Measurements from ENCODE around the gene ALOX12.

ALOX12 gene

DNA sequence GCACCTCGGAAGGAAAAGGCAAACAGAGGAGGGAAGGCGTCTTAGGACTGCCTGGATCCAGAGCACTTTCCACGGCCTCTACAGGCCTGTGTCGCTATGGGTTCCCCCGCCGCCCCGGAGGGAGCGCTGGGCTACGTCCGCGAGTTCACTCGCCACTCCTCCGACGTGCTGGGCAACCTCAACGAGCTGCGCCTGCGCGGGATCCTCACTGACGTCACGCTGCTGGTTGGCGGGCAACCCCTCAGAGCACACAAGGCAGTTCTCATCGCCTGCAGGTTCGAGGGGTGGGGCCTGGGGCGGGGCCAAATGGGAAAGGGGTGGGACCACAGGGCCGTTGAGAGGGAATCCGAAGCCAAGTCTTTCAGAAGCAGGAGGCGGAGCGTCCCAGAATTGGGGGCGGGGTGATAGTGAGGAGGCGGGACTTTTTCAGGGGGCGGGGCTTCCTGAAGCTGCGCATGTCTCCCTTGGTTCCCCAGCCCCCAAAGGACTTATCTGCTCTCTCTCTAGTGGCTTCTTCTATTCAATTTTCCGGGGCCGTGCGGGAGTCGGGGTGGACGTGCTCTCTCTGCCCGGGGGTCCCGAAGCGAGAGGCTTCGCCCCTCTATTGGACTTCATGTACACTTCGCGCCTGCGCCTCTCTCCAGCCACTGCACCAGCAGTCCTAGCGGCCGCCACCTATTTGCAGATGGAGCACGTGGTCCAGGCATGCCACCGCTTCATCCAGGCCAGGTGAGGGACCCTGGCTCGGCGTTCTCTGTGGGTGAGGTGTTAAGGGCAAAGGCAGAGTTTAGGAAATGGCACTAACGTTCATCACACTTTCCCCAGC is 27.9 kb downstream of the ALOX12 start:
- DNase-seq, result no peak

DNA sequence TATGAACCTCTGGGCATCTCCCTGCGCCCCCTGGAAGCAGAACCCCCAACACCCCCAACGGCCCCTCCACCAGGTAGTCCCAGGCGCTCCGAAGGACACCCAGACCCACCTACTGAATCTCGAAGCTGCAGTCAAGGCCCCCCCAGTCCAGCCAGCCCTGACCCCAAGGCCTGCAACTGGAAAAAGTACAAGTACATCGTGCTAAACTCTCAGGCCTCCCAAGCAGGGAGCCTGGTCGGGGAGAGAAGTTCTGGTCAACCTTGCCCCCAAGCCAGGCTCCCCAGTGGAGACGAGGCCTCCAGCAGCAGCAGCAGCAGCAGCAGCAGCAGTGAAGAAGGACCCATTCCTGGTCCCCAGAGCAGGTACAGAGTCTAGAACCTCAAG is 28.5 kb downstream of the ALOX12 start:
- DNase-seq, result no peak

DNA sequence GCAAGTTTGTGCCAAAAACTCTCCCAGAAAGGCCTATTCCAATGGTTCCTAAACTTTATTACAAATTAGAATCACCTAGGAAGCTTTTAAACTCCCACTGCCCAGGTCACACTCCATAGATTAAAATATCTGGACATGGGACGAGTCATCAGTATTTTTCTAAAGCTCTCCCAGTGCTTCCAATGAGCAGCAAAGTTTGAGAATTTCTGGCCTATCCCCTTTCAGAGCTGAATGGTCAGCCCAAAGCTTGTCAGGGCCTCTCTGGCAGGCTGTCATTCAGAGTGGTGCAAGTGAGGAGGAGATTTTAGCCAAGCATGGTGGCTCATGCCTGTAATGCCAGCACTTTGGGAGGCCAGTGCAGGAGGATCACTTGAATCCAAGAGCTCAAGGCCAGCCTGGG is 29.4 kb downstream of the ALOX12 start:
- DNase-seq, result no peak

DNA sequence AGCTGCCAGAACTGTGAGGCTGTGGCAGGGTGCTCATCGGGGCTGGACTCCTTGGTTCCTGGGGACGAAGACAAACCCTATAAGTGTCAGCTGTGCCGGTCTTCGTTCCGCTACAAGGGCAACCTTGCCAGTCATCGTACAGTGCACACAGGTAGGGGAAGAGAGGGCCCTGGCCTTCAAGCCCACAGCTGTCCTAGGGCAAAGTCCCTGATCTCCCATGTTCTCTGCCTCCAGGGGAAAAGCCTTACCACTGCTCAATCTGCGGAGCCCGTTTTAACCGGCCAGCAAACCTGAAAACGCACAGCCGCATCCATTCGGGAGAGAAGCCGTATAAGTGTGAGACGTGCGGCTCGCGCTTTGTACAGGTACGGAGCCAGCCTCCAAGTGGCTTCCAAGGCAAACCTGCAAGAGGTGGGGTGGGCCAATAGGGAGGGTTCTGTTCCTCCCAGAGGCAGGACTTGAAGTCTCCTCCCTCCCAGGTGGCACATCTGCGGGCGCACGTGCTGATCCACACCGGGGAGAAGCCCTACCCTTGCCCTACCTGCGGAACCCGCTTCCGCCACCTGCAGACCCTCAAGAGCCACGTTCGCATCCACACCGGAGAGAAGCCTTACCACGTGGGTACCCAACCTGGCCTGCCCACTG is 30.7 kb downstream of the ALOX12 start:
- no peak for DNase-seq

DNA sequence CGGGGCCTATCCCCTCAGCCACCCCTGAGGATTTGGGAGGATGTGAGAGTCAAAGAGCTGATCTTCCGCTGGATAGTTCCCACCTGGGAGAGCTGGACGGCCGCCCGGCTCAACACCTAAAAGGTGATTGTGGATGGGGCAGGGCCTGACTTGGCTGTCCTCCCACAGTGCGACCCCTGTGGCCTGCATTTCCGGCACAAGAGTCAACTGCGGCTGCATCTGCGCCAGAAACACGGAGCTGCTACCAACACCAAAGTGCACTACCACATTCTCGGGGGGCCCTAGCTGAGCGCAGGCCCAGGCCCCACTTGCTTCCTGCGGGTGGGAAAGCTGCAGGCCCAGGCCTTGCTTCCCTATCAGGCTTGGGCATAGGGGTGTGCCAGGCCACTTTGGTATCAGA is 31.5 kb downstream of the ALOX12 start:
- DNase-seq, result no peak

DNA sequence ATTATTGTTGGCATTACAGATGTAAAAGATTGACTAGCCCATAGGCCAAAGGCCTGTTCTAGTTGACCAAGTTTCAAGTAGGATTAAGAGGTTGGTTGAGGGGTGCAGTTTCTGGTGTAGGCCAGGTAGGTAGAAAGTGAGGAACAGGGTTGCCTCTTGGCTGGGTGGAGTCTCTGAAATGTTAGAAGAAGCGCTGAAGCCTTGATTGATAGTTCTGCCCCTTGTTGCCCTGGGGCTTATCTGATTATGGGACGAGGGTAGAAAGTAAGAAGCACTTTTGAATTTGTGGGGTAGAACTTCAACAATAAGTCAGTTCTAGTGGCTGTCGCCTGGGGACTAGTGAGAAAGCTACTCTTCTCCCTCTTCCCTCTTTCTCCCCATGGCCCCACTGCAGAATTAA is 33.2 kb downstream of the ALOX12 start:
- no peak for DNase-seq

DNA sequence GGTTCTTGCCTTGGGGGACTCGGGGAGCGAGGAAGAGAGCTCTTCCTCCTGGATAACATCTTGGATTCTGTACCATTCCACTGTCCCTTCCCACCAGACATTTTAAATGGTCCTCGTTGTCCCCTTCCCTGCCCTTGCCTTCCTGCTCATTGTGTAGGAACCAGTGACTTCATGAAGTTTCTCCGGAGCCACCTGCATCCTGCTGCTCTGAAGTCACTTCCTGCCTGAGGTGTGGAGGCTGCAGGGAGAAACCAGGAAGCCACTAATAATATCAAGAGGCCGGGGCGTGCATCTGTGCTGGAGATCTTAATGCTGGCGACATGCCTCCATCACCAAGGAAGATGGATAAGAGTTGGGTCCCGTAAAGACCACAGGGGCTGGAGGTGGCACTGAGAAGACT is 33.8 kb downstream of the ALOX12 start:
- no peak for DNase-seq

DNA sequence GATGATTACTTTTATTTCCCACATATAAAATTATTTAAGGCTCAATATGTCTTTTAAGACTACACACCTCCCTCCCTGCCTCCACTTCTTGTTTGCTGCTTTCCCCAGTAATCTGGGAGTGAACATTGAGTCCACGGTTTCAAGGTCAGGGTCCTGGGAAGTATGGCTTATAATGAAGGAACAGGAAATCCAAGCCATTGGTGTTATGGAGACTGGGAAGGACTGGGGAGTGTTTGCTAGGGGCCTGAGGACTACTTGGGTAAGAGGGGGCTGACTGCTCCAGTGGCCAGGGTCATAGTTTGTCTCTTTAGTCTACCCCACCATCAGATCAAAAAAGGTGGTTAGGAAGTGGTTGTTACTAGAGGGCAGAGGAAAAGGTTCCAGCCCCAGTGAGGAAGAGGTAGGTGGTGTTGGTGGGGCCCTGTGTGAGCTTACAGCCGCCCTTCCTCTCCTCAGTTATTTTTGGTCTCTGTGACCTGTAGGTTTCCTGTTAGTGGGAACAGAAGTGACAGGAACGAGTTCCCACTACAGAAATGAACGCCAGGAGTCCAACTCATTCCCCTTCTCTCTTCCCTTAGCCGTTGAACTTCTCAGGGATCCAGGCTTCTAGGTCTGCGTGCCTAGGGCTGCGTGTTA is 39.2 kb downstream of the ALOX12 start:
- no peak for DNase-seq

DNA sequence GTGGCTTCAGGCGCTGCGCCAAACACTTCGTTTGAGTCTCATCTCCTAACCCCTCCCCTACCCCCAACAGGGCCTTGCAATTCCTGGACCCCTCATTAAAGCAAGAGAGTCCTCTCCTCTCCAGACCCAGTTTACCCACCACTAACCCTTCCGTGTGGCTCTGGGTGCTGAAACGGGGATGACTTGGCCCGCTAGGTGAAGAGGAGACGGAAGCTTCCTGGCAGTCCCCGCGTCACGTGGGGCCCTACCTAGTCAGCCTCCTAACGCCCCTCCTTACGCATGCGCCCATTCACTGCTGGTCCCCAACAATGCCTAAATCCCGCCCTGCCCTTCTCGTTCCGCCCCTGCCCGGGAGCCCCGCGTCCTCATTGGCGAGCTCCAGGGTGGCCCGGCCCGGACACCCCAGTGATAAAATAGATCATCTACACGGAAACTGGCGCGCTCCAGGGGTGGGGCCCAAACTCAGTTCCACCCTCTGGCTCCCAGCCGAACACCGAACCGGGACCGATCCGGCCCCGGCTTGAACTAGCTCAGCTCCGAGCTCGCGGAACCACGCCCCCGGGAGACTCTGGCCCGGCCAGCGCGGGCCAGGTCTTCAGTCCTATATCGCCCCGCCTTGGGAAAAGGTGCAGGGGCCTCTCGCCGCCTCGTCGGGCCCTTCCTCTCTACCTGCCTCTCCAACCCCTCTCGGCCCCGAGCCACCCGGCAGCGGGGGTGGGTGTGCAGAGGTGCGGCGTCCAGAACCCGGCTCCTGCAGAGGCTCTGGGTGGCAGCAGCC is 39.9 kb downstream of the ALOX12 start, which contains the start of gene SLC16A13:
TSS of gene SLC16A13 (plus strand) at position 425 of the 778 bp plus-strand sequence. CDS start 368 bp downstream, outside the sequence.
- peak; percentile 79 to 81 for DNase-seq

DNA sequence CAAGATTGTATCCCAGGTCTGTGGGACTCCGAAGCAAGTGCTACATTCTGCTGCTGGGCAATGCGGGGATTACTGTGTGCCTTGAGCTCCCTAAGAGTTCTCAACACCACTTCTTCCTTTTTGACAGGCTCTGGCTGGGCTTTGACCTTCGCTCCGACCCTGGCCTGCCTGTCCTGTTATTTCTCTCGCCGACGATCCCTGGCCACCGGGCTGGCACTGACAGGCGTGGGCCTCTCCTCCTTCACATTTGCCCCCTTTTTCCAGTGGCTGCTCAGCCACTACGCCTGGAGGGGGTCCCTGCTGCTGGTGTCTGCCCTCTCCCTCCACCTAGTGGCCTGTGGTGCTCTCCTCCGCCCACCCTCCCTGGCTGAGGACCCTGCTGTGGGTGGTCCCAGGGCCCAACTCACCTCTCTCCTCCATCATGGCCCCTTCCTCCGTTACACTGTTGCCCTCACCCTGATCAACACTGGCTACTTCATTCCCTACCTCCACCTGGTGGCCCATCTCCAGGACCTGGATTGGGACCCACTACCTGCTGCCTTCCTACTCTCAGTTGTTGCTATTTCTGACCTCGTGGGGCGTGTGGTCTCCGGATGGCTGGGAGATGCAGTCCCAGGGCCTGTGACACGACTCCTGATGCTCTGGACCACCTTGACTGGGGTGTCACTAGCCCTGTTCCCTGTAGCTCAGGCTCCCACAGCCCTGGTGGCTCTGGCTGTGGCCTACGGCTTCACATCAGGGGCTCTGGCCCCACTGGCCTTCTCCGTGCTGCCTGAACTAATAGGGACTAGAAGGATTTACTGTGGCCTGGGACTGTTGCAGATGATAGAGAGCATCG is 42.4 kb downstream of the ALOX12 start:
- no peak for DNase-seq

DNA sequence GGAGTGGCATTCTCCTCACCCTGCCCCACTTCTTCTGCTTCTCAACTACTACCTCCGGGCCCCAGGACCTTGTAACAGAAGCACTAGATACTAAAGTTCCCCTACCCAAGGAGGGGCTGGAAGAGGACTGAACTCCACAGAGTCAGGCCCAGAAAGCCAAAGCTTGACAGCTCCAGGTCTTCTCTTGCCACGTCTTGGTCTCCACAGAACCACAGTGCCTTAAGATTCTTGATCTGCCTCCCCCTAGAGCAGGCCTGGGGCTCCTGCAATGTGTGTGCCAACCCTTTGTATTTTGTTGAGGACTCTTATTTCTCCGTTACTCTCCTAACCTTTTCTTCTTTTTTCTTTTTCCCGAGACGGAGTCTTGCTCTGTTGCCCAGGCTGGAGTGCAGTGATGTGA is 44.0 kb downstream of the ALOX12 start:
- DNase-seq, result no peak

DNA sequence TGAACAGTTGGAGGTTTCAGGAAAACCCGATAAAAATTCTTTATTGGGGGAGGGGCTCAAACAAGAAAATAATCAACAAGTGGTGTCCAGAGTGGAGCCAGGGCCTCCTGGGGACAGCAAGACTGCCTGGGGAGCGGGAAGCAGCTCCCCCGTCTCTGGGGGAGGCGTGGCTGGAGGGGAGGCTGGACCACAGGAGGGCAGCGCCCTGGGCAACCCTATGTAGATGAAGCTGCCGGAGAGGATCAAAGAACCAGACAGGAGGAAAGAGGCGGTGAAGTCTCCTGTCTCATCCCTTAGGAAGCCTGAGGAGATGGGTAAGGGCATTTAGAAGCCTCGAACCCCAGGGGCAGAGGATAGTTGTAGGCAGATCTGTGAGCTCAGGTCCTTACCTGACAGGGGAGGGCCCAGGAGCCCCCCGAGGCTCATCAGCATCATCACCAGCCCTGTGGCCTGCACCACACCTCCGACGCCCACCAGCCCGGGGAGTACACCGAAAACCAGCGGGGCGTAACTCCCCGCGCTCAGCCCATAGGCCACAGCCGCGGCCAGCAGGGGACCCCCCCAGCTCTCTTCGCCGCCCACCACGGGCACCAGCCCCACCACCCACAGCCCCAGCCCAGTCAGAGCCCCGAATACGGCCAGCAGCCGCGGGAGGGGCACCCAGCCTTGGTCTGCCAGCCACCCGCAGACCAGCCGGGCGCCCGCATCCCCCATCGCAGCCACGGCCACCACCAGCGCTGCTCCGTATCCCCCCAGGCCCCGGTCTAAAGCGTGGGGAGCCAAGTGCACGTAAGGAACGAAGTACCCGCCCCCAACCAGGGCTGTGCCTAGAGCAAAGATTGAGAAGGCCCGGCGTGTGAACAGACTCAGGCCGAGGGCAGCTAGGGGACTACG is 46.0 kb downstream of the ALOX12 start:
- DNase-seq, result no peak

DNA sequence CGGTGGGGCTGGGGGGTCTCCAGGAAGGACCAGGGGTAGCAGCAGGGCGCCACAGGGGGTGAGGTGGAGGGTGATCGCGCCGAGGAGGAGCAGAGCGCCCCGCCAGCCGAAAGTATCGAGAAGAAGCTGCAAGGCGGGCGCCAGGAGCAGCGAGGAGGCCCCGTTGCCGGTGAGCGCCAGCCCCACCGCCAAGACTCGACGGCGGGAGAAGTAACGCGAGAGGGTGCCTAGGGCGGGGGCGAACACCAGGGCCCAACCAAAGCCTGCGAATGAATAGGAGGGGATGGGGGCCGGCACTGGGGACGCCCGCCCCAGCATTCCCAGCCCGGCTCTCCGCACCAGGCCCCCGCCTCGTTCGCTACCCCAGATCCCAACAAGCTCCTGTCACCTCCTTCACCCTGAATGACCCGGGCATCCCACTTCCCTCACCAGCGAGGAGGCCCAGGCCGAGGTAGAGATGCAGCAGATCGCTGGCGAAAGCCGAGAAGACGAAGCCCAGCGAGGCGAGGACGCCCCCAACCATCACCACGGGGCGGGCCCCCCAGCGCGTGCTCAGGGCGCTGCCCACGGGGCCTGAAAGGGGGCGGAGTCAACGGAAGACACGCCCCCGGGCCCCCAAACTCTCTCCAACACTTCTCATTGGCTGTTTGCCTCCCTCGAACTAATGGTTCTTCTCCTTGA is 46.8 kb downstream of the ALOX12 start:
- DNase-seq, result no peak

DNA sequence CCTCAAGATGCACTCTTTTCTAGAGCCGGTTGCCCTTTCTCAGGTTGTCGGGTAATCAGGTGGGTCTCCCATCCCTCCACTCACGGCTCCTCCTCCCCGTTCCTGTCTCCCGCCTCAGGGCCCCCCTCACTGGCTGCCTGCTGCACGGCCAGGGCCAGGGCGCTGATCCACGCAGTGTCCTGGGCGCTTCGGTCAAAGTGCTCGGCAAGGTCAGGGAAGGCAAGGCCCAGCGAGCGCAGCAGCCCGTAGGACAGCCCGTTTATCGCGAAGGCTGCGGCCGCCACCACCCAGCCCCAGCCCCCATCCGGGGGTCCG is 47.3 kb downstream of the ALOX12 start:
- no peak for DNase-seq

DNA sequence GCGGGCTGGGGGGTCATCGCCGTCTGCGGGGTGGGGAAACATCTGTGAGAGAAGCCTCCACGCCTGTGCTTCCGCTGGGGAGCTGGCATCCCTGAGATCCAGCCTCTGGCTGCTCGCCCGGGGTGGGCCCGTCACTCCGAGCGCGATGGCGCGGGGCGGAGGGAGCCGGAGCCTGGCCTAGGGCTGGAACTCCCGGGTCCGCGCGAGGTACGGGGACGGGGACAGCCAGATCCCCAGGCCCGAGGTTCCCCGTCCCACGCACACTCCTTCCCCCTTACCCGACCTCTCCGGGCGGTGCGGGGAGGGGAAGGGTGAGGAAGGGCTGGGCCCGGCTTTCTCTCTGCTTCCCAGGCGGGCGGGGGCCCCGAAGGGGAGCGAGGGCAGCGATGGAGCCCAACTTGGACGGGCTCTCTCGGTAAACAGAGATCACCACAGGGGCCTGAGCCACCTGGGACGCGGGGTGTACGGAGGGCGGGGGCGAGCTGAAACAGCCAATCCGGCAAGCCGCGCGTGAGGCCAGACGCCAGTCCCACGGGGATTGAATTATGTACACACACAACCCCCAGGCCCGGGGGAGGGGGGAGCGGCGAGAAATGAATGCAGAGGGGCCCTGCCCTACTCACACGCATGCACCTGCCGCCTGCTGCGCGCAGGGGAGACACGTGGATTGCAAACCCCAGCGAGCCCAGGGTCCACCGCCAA is 47.8 kb downstream of the ALOX12 start, which contains the start of gene SLC16A11:
TSS of gene SLC16A11 (minus strand) at position 596 of the 702 bp plus-strand sequence. CDS start at position 17, 579 bp downstream.
- DNase-seq, result peak in 1 of 2 experiments; percentile 39

DNA sequence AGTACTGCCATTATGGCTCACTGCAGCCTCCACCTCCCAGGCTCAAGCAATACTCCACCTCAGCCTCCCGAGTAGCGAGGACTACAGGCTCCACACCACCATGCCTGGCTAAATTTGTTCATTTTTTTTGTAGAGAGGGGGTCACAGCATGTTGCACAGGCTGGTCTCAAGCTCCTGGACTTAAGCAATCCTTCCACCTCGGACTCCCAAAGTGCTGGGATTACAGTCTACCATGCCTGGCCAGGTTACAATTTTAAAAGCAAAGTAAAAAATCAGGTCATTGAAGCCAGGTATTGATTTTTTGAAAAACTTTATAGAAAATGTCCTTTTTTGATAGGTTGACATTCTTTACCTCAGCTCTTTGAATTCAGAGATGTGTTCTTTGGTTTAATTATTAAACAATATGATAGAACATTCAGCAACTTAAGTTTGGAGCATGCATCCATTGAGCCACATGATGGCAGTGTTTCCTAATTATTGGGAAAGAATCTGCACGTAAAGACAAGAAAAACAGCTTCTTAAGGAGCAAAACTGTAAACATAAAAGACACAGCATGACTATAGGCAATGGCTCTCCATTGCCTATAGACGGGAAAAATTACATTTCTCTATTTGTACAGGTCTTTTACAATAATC is 49.8 kb downstream of the ALOX12 start:
- DNase-seq, result peak; percentile 12 to 36

DNA sequence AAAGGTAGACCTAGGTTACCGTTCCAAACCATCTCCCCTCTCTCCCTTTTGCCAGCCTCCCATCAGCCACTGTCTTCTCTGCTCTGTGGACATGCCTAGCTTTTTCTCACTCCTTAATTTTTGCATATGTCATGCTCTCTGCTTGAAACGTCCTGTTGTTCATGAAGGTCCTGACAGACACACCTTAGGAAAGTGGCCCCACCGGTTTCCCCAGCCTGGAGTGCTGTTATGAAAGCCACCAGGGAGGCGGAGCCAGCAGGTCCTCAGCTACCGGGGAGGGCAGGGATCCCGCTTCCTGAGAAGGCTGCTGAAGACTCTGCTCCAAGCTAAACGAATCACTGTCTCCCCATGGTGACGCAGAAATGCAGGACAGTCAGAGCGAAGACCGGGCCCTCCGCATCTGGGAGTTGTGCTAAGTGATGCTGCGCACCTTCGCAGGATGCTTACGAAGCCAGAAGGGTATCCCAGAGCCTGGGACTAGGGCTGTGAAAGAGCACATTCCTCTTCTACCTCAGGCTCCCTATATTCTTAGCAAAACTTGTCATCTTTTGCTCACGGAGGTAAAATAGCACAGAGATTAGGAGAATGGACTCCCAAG is 50.4 kb downstream of the ALOX12 start:
- DNase-seq, result peak in 1 of 2 experiments; percentile 13

DNA sequence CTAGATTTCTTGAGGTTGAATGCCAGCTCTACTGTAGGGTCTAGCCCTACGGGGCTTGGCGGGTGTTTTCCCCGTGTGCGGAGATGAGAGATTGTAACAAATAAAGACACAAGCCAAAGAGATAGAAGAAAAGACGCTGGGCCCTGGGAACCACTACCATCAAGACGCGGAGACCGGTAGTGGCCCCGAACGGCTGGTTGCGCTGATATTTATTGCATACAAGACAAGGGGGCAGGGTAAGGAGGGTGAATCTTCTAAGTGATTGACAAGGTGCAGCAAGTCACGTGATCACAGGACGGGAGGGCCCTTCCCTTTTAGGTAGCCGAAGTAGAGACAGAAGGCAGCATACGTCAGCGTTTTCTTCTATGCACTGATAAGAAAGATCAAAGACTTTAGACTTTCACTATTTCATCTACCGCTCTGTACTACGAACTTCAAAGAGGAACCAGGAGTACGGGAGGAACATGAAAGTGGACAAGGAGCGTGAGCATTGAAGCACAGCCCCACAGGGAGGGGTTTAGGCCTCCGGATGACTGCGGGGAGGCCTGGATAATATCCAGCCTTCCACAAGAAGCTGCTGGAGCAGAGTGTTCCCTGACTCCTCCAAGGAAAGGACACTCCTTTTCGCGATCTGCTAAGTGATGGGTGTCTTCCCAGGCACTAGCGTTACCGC is 51.0 kb downstream of the ALOX12 start:
- DNase-seq, result peak in 1 of 2 experiments; percentile 33

Measured in NCI-H524 (cell line).